Measurements from ENCODE around the gene MED26. TPM values are rescaled to one million over a fixed set of nuclear protein-coding genes. Genes with fewer than 3 reads are reported as not detected.
A peak's percentile ranks its signal among the peaks of the same experiment; 100 is the strongest.

The MED26 gene
- total RNA-seq, 1 donor from 2014 or later: 11.1 TPM

DNA sequence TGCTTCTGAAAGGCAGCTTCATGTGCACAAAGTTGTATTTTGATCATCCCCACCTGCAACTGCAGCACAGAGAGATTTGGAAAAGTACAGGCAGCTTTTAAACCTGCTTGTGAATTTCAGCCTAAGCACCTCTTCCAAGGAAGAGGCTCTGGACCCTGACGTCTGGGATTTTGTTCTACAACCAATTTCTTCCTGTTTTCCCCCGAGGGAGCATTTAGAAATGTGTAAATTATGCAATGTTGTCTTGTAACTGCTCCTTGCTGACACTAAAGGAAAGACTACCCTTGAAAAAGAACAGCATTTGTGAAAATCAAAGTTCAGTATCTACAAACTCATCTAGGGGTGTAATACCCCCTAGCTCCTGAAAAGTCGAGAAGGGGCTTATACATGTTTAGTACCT, 15.4 kb downstream of the MED26 start:
- Histone ChIP-seq H3K4me3 (no peak overlapping the region), H3K4me1 (peaks cover 64% of the 10 kb centered on the region), H3K9me3 (no peaks in the 10 kb centered on the region), H3K27me3 (ENCODE audit: low read depth) (no peaks in the 10 kb centered on the region), H3K36me3 (no peaks in the 10 kb centered on the region), H3K27ac (no peak overlapping the region)
- intact Hi-C loops (cut with DNase I): no loop called here
- TF ChIP-seq, protein P1, sequence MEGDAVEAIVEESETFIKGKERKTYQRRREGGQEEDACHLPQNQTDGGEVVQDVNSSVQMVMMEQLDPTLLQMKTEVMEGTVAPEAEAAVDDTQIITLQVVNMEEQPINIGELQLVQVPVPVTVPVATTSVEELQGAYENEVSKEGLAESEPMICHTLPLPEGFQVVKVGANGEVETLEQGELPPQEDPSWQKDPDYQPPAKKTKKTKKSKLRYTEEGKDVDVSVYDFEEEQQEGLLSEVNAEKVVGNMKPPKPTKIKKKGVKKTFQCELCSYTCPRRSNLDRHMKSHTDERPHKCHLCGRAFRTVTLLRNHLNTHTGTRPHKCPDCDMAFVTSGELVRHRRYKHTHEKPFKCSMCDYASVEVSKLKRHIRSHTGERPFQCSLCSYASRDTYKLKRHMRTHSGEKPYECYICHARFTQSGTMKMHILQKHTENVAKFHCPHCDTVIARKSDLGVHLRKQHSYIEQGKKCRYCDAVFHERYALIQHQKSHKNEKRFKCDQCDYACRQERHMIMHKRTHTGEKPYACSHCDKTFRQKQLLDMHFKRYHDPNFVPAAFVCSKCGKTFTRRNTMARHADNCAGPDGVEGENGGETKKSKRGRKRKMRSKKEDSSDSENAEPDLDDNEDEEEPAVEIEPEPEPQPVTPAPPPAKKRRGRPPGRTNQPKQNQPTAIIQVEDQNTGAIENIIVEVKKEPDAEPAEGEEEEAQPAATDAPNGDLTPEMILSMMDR (IDR thresholded peaks at IDR 0.05): no peak
- DNase-seq (no peak), ATAC-seq (no peak)

DNA sequence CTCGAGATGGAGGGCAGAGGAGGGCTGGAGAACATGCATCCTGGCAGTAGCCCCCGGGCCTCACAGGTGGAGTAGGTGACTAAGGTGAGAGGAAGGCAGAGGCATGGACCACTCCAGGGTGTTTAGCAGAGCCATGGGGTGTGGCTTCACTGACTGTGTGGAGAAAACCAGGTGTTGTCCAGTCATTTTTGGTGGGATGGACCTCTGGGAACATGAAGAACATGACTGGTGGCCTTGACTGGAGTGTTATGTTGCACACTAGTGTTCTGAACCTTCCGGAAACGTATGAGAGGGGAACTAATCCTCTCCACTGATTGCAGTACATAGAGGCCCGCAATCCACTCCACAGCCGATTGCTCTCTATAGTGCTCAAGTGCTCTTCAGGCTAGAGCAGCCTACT, 16.9 kb downstream of the MED26 start:
- no peaks in the 10 kb centered on the region for H3K9me3 ChIP-seq
- TF ChIP-seq, protein P1 (IDR thresholded peaks at IDR 0.05): no peak

DNA sequence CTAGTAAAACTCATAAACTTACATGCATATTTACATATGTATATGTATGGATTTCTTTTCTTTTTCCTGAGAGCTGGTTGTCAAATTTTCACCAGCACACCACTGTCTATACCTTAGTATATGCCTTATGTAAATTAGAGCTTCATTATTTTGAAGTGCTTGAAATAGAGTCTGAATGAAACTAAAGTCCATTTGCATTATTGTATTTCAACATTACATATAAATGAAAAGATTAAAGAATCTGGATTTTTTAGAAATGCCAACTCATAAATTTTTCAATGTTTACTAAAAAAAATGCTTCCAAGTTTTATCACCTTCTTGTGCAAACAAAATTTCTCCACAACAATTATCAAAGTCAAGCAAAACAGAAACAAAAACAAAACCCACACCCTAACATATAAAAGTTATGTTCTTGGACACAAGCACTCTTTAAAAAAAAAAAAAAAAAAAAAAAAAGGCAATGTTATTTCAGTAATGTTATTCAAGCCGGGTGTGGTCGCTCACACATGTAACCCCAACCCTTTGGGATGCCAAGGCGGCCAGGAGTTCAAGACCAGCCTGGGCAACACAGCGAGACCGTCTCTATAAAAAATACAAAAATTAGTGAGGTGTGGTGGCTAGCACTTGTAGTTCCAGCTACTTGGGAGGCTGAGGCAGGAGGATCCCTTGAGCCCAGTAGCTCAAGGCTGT, 18.3 kb downstream of the MED26 start:
- TF ChIP-seq, protein P1 (IDR thresholded peaks at IDR 0.05): no peak
- DNase-seq (no peak), ATAC-seq (no peak)
- H3K27me3 ChIP-seq (ENCODE audit: low read depth): no peaks in the 10 kb centered on the region
- no peak overlapping the region for H3K4me3 ChIP-seq
- no peak overlapping the region for H3K27ac ChIP-seq
- intact Hi-C loops (cut with DNase I): no loop called here
- H3K4me1 ChIP-seq: peaks cover 83% of the 10 kb centered on the region
- no peaks in the 10 kb centered on the region for H3K9me3 ChIP-seq
- H3K36me3 ChIP-seq: no peaks in the 10 kb centered on the region

More for the DNA sequence above, 16.9 kb downstream of the MED26 start:
- no peaks in the 10 kb centered on the region for H3K27me3 ChIP-seq (ENCODE audit: low read depth)
- DNase-seq (peak; percentile 57), ATAC-seq (peak; percentile 84 to 86)
- no peaks in the 10 kb centered on the region for H3K36me3 ChIP-seq
- peaks cover 75% of the 10 kb centered on the region for H3K4me1 ChIP-seq
- intact Hi-C loops (cut with DNase I): no loop called here
- H3K4me3 ChIP-seq: no peak overlapping the region
- no peak overlapping the region for H3K27ac ChIP-seq

DNA sequence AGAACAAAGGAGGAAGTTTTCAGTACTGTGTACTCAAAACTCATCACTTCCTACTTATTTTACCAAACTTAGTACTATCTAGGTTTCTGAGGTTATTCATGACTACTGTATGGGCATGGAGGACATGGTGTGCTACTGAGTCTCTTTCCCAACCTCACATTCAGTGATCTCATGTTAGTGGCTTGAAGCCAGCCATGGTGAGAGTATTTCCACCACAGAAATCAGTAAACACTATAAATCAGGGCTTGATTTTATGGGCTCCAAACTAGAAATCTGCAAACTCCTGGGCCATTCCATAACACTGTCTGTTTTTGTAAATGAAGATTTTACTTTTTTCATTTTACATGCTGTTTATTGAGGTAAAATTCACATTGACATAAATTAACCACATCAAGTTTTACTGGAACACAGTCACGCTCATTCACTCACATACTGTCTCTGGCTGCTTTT, 19.7 kb downstream of the MED26 start:
- TF ChIP-seq, protein P1 (IDR thresholded peaks at IDR 0.05): no peak
- DNase-seq: no peak
- Histone ChIP-seq H3K36me3 (no peaks in the 10 kb centered on the region), H3K27ac (peak overlapping the region; percentile 61), H3K4me3 (no peak overlapping the region), H3K4me1 (peaks cover 76% of the 10 kb centered on the region), H3K9me3 (no peaks in the 10 kb centered on the region), H3K27me3 (ENCODE audit: low read depth) (no peaks in the 10 kb centered on the region)
- intact Hi-C loops (cut with DNase I): no loop called here
- ATAC-seq: peak; percentile 66 to 75

DNA sequence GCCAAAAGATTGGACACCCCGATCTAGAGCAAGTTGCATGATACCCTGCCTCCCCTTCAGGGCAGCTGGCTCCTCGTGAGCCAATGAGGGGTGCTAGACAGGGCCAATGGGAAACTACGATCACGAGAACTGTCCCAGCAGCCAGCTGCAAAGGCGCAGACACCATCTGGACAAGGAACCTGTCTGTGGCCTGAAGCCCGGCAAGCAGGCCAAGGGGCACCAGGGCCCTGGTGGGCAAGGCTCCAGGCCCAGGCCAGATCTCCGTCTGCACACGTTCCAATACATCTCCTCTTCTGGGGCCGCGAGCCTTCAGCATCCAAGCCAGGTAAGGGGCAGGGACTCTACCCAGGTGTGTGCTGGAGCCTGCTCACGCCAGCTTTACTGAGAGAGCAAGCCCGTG, 20.2 kb downstream of the MED26 start:
- Histone ChIP-seq H3K27me3 (ENCODE audit: low read depth) (no peaks in the 10 kb centered on the region), H3K4me1 (peaks cover 71% of the 10 kb centered on the region), H3K9me3 (no peaks in the 10 kb centered on the region), H3K4me3 (no peak overlapping the region), H3K36me3 (no peaks in the 10 kb centered on the region), H3K27ac (peak overlapping the region; percentile 61)
- ATAC-seq: peak in 1 of 2 donors; percentile 1
- TF ChIP-seq, protein P1 (IDR thresholded peaks at IDR 0.05): no peak
- no peak for DNase-seq
- intact Hi-C loops (cut with DNase I): no loop called here

Measured in lower lobe of right lung (tissue), 2 donors.